Measurements from ENCODE around the gene SNUPN.
A peak's percentile ranks its signal among the peaks of the same experiment; 100 is the strongest.

SNUPN gene

DNA sequence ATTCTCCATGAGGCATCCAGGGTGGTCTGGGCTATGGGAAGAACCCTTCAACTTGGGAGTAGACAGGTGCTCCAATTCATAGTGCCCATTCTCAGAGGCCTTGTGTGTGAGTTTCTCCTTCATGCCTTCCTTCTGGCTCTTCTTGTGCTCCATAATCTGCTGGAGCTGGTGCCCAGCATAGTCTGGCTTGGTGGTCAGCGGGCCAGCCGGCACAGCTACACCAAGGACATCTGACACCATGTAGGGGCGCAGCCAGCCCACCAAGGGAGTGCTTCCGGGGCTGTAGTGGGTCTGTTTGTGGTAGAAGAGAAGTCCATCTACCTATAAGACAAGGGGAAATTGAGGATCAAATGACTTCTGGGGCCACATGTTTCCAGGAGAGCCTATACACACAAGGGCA, 27.2 kb downstream of the SNUPN start:
- CTCF ChIA-PET: interaction anchor here (0.7 to 1.0 kb wide), 2 partner anchors 20 to 40 kb away, joined by 3 read pairs; no protein-coding TSS in a partner anchor
- no peak for DNase-seq (ENCODE audit: extremely low spot score)
- POLR2A ChIA-PET: interaction anchor here (1.8 kb wide), 1 partner anchor 143 kb away, joined by 7 read pairs; no protein-coding TSS in a partner anchor
- TF ChIP-seq BHLHE40 (IDR thresholded peaks at IDR 0.05; ENCODE audit: borderline replicate concordance) (no peak), CTBP1 (IDR thresholded peaks at IDR 0.05; ENCODE audit: borderline replicate concordance) (no peak), TARDBP (IDR thresholded peaks at IDR 0.05) (no peak), SP1 (IDR thresholded peaks at IDR 0.05) (no peak), ZNF384 (IDR thresholded peaks at IDR 0.05) (no peak), L3MBTL2 (conservative IDR thresholded peaks at IDR 0.05) (no peak), PKNOX1 (IDR thresholded peaks at IDR 0.05) (no peak), FOXM1 (IDR thresholded peaks at IDR 0.05; ENCODE audit: borderline replicate concordance) (no peak), ARNT (IDR thresholded peaks at IDR 0.05) (no peak), NFRKB (IDR thresholded peaks at IDR 0.05) (no peak), FOXA1 (IDR thresholded peaks at IDR 0.05) (no peak)

DNA sequence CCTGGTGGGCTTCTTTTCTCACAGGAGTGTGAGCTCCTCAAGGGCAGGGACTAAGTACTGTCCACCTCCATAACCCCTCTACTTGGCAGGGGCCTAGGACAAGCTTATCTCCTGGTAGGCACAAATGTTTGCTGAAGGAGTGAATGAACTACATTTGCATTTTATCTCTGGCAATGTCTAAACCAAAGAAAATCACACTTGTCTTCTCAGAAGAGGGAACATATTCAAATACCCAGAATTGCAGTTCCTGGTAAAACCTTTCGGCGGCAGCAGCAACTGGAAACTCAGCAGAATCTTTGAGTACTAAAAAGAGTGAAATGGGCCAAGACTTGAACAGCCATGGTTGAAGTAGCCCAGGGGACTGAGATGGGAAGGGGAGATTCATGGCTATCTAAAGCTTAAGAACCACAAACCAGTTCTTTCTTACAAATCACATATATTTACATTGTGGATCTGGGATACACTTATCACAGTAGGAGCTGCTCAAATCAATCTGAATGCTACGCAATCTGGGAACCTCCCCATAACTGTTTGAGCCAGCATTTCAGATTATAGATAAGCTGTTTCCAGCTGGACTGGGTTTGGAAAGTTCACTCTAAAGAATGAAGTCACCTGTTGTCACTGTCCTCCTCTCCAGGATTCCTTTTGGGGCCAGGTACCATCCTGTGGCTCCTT, 27.7 kb downstream of the SNUPN start:
- peak; percentile 40 for DNase-seq (ENCODE audit: extremely low spot score)
- no peak for TF ChIP-seq L3MBTL2 (conservative IDR thresholded peaks at IDR 0.05)
- no peak for TF ChIP-seq ARNT (IDR thresholded peaks at IDR 0.05)
- TF ChIP-seq BHLHE40 (IDR thresholded peaks at IDR 0.05; ENCODE audit: borderline replicate concordance): no peak
- TF ChIP-seq ELF4 (IDR thresholded peaks at IDR 0.05): no peak
- TF ChIP-seq SUZ12 (IDR thresholded peaks at IDR 0.05): no peak
- no peak for TF ChIP-seq FOXM1 (IDR thresholded peaks at IDR 0.05; ENCODE audit: borderline replicate concordance)
- no peak for TF ChIP-seq ZNF384 (IDR thresholded peaks at IDR 0.05)
- no peak for TF ChIP-seq PKNOX1 (IDR thresholded peaks at IDR 0.05)
- no peak for TF ChIP-seq FOXA1 (IDR thresholded peaks at IDR 0.05)
- TF ChIP-seq LEF1 (IDR thresholded peaks at IDR 0.05; ENCODE audit: borderline replicate concordance): no peak
- TF ChIP-seq HDGF (IDR thresholded peaks at IDR 0.05; ENCODE audit: borderline replicate concordance): no peak
- TF ChIP-seq CTBP1 (IDR thresholded peaks at IDR 0.05; ENCODE audit: borderline replicate concordance): no peak
- no peak for TF ChIP-seq TARDBP (IDR thresholded peaks at IDR 0.05)
- no peak for TF ChIP-seq NFRKB (IDR thresholded peaks at IDR 0.05)
- no peak for TF ChIP-seq SP1 (IDR thresholded peaks at IDR 0.05)
- TF ChIP-seq FOXK2 (IDR thresholded peaks at IDR 0.05): no peak
- ChIA-PET CTCF (interaction anchor here (0.6 to 1.4 kb wide), 6 partner anchors 20 to 229 kb away, joined by 3 read pairs; partner anchors contain the start of gene MAN2C1), POLR2A (interaction anchor here (1.4 to 1.8 kb wide), 2 partner anchors 67 to 143 kb away, joined by 3 to 7 read pairs; no protein-coding TSS in a partner anchor)

DNA sequence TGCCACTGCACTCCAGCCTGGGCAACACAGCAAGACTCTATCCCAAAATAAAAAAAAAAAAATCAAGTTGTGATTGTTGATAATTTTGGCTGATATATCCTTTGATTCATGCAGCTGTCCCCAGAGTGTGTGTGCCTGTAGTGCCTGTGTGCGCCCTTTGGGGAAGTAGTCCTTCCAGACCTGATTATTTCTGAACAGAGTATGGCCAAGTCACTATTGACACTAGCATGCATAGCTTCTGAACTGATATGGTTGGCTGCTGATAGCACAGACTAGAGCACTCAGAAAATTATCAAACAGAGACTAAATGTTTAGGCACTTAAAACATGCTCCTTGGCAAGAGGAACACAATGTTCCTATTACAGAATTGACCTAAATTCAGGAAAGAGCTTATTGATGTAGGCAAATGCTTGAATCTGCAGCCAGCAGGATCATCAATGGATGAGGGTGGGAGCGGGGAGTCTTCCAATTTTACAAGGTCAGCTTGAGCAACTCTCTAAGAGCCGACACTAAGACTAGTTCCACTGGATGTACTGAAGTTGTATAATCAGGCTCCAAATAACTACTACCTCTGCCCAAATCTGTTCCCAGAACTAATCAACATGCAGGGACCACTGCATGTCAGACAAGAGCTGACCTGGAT, 28.7 kb downstream of the SNUPN start:
- TF ChIP-seq L3MBTL2 (conservative IDR thresholded peaks at IDR 0.05) (no peak), HDGF (IDR thresholded peaks at IDR 0.05; ENCODE audit: borderline replicate concordance) (no peak), LEF1 (IDR thresholded peaks at IDR 0.05; ENCODE audit: borderline replicate concordance) (no peak), SP1 (IDR thresholded peaks at IDR 0.05) (no peak), BHLHE40 (IDR thresholded peaks at IDR 0.05; ENCODE audit: borderline replicate concordance) (no peak), FOXM1 (IDR thresholded peaks at IDR 0.05; ENCODE audit: borderline replicate concordance) (no peak), NFRKB (IDR thresholded peaks at IDR 0.05) (no peak), TARDBP (IDR thresholded peaks at IDR 0.05) (no peak), FOXA1 (IDR thresholded peaks at IDR 0.05) (no peak), FOXK2 (IDR thresholded peaks at IDR 0.05) (no peak), ZNF384 (IDR thresholded peaks at IDR 0.05) (no peak), PKNOX1 (IDR thresholded peaks at IDR 0.05) (no peak), SUZ12 (IDR thresholded peaks at IDR 0.05) (no peak), CTBP1 (IDR thresholded peaks at IDR 0.05; ENCODE audit: borderline replicate concordance) (no peak), ELF4 (IDR thresholded peaks at IDR 0.05) (no peak), ARNT (IDR thresholded peaks at IDR 0.05) (no peak)
- CTCF ChIA-PET: interaction anchor here (0.6 to 1.4 kb wide), 6 partner anchors 21 to 228 kb away, joined by 3 read pairs; partner anchors contain the start of gene MAN2C1
- POLR2A ChIA-PET: interaction anchor here (1.4 to 1.8 kb wide), 2 partner anchors 66 to 142 kb away, joined by 3 to 7 read pairs; no protein-coding TSS in a partner anchor
- DNase-seq (ENCODE audit: extremely low spot score): no peak

- no peak for TF ChIP-seq BHLHE40 (IDR thresholded peaks at IDR 0.05; ENCODE audit: borderline replicate concordance)
- TF ChIP-seq FOXA1 (IDR thresholded peaks at IDR 0.05): no peak
- POLR2A ChIA-PET: interaction anchor here (0.9 kb wide), 1 partner anchor 15 kb away, joined by 3 read pairs; the partner anchor contains the start of gene PTPN9
- no peak for DNase-seq (ENCODE audit: extremely low spot score)
- CTCF ChIA-PET: no interaction called here
Observed at GRCh38 chr15:75594276-75594675, 31.2 kb downstream of the SNUPN start.

GRCh38 chr15:75591655-75592364, 33.7 kb downstream of the SNUPN start:
- ChIA-PET POLR2A (interaction anchor here (0.7 to 1.8 kb wide), 2 partner anchors 8 to 140 kb away, joined by 3 to 4 read pairs; partner anchors contain the start of gene SIN3A), CTCF (interaction anchor here (0.6 kb wide), 1 partner anchor 21 kb away, joined by 8 read pairs; no protein-coding TSS in a partner anchor)
- TF ChIP-seq ARNT (IDR thresholded peaks at IDR 0.05): no peak
- TF ChIP-seq ELF4 (IDR thresholded peaks at IDR 0.05): no peak
- TF ChIP-seq FOXA1 (IDR thresholded peaks at IDR 0.05): no peak
- no peak for TF ChIP-seq FOXK2 (IDR thresholded peaks at IDR 0.05)
- no peak for TF ChIP-seq CTBP1 (IDR thresholded peaks at IDR 0.05; ENCODE audit: borderline replicate concordance)
- TF ChIP-seq FOXM1 (IDR thresholded peaks at IDR 0.05; ENCODE audit: borderline replicate concordance): no peak
- TF ChIP-seq ZNF384 (IDR thresholded peaks at IDR 0.05): no peak
- no peak for TF ChIP-seq TARDBP (IDR thresholded peaks at IDR 0.05)
- TF ChIP-seq LEF1 (IDR thresholded peaks at IDR 0.05; ENCODE audit: borderline replicate concordance): no peak
- TF ChIP-seq L3MBTL2 (conservative IDR thresholded peaks at IDR 0.05): no peak
- DNase-seq (ENCODE audit: extremely low spot score): no peak
